ENCODE measurements around the gene ZXDC.

Gene ZXDC

DNA sequence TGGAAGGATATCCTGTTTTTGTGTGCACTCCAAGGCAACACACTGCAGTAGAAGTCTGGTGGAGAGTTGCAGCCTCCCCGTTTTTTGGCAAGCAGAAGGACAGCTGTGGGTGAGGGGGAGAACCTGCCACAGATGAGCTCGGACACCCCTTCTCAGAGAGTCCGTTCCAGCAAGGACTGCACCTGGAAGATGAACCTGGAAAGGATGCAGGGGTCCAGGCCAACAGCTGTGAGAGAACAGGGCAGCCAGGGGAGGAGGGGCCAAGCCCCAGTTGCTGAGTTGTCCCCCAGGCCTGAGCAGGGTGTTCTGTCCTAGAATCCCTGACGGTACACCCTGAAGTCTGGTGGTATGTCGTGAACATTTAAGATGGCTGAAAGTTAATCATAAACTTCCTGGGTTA is 30.2 kb downstream of the ZXDC start:
- H3K27me3 ChIP-seq (ENCODE audit: control insufficient read depth, low read length) = no peaks in the 10 kb centered on the region
- no peak for TF ChIP-seq EZH2phosphoT487 (IDR thresholded peaks at IDR 0.05; ENCODE audit: borderline replicate concordance, low read length)
- TF ChIP-seq, protein P1, sequence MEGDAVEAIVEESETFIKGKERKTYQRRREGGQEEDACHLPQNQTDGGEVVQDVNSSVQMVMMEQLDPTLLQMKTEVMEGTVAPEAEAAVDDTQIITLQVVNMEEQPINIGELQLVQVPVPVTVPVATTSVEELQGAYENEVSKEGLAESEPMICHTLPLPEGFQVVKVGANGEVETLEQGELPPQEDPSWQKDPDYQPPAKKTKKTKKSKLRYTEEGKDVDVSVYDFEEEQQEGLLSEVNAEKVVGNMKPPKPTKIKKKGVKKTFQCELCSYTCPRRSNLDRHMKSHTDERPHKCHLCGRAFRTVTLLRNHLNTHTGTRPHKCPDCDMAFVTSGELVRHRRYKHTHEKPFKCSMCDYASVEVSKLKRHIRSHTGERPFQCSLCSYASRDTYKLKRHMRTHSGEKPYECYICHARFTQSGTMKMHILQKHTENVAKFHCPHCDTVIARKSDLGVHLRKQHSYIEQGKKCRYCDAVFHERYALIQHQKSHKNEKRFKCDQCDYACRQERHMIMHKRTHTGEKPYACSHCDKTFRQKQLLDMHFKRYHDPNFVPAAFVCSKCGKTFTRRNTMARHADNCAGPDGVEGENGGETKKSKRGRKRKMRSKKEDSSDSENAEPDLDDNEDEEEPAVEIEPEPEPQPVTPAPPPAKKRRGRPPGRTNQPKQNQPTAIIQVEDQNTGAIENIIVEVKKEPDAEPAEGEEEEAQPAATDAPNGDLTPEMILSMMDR (IDR thresholded peaks at IDR 0.05; ENCODE audit: low read depth, low read length, poor library complexity, severe bottlenecking) = no peak
- H3K4me2 ChIP-seq (ENCODE audit: low read length) = no peak overlapping the region
- no peaks in the 10 kb centered on the region for H3K4me1 ChIP-seq (ENCODE audit: control insufficient read depth, low read length)
- no peaks in the 10 kb centered on the region for H4K20me1 ChIP-seq (ENCODE audit: control insufficient read depth, insufficient read depth, low read depth, low read length)
- H3F3A ChIP-seq (ENCODE audit: control insufficient read depth, insufficient read depth) = no peaks in the 10 kb centered on the region
- no peak overlapping the region for H3K27ac ChIP-seq (ENCODE audit: low read depth, low read length)
- no peaks in the 10 kb centered on the region for H3K79me2 ChIP-seq (ENCODE audit: control insufficient read depth, low read length)
- no peak overlapping the region for H3K4me3 ChIP-seq (ENCODE audit: low read length)
- H3K9me3 ChIP-seq (ENCODE audit: control insufficient read depth, insufficient read depth, low read length) = no peaks in the 10 kb centered on the region
- peaks cover 2% of the 10 kb centered on the region; the same call in 1 of the 2 replicates for H3K36me3 ChIP-seq (ENCODE audit: control insufficient read depth, low read length)
- H3K9me2 ChIP-seq (replicated peaks; ENCODE audit: control insufficient read depth, low read length) = no peaks in the 10 kb centered on the region

DNA sequence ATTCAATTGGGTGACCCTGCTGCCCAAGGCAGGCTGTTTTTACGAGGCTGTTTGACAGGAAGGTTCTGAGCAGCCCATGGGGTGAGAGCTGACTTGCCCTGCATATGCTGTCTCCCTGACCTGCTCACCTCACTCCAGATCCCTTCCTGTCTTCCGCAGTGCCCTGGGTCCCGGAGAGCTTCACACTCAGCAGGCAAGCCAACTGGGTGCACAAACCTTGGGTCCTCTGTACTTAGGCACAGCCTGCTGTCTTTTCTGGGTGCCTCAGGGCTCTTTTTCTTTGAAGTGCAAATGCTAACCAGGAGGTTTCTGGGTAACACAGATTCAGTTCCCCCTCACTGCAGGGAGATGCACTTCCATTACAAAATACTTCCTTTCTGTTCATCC is 32.8 kb downstream of the ZXDC start:
- H4K20me1 ChIP-seq (ENCODE audit: control insufficient read depth, insufficient read depth, low read depth, low read length) = no peaks in the 10 kb centered on the region; the same call in 1 of the 2 replicates
- no peaks in the 10 kb centered on the region for H3K4me1 ChIP-seq (ENCODE audit: control insufficient read depth, low read length)
- no peaks in the 10 kb centered on the region for H3K9me2 ChIP-seq (replicated peaks; ENCODE audit: control insufficient read depth, low read length)
- no peak overlapping the region for H3K27ac ChIP-seq (ENCODE audit: low read depth, low read length)
- peaks cover 2% of the 10 kb centered on the region; the same call in 1 of the 2 replicates for H3K36me3 ChIP-seq (ENCODE audit: control insufficient read depth, low read length)
- no peak overlapping the region for H3K4me2 ChIP-seq (ENCODE audit: low read length)
- no peak overlapping the region for H3K4me3 ChIP-seq (ENCODE audit: low read length)
- H3F3A ChIP-seq (ENCODE audit: control insufficient read depth, insufficient read depth) = no peaks in the 10 kb centered on the region
- TF ChIP-seq, protein P1 (IDR thresholded peaks at IDR 0.05; ENCODE audit: low read depth, low read length, poor library complexity, severe bottlenecking) = no peak
- no peak for TF ChIP-seq EZH2phosphoT487 (IDR thresholded peaks at IDR 0.05; ENCODE audit: borderline replicate concordance, low read length)
- H3K27me3 ChIP-seq (ENCODE audit: control insufficient read depth, low read length) = no peaks in the 10 kb centered on the region
- H3K79me2 ChIP-seq (ENCODE audit: control insufficient read depth, low read length) = no peaks in the 10 kb centered on the region
- no peaks in the 10 kb centered on the region for H3K9me3 ChIP-seq (ENCODE audit: control insufficient read depth, insufficient read depth, low read length)

DNA sequence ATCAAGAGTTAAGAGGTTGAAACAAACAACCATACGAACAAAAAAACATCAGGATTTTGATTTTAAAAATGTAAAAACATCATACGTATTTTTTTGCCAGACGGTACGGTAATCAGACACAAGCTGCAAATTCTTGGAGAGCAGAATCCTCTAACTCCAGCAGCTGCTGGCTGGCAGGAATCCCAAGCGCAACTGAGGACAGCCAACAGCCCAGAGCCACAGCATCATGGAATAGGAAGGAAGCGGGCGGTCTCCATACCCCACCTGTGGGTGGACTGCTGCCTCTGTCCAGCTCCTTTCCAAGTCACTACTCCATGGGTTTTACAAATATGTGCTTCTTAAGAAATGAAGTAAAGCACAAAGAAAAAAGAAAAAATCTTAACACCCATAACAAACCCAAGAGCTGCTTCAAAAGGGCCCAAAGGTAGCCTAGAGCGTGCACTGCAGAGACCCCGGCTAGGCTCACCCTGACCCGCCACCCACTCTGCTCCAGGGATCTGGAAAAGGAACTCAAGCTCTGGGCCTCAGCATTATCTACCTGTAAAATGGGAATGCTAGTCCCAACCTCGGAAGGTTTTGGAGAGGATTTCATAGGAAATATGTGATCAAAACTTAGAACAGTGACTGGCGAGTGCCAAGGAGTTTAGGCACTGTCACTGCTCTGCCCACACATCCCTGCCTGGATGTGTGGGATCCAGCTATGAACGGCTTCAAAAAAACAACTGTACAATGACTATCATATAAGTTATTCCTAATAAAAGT is 33.4 kb downstream of the ZXDC start:
- TF ChIP-seq, protein P1 (IDR thresholded peaks at IDR 0.05; ENCODE audit: low read depth, low read length, poor library complexity, severe bottlenecking) = no peak
- Histone ChIP-seq H3K9me3 (ENCODE audit: control insufficient read depth, insufficient read depth, low read length) (no peaks in the 10 kb centered on the region), H3K79me2 (ENCODE audit: control insufficient read depth, low read length) (no peaks in the 10 kb centered on the region), H3K4me2 (ENCODE audit: low read length) (no peak overlapping the region), H3K4me1 (ENCODE audit: control insufficient read depth, low read length) (no peaks in the 10 kb centered on the region), H3K27ac (ENCODE audit: low read depth, low read length) (no peak overlapping the region), H3K27me3 (ENCODE audit: control insufficient read depth, low read length) (no peaks in the 10 kb centered on the region), H3F3A (ENCODE audit: control insufficient read depth, insufficient read depth) (no peaks in the 10 kb centered on the region), H3K4me3 (ENCODE audit: low read length) (no peak overlapping the region), H4K20me1 (ENCODE audit: control insufficient read depth, insufficient read depth, low read depth, low read length) (no peaks in the 10 kb centered on the region; the same call in 1 of the 2 replicates), H3K9me2 (replicated peaks; ENCODE audit: control insufficient read depth, low read length) (no peaks in the 10 kb centered on the region), H3K36me3 (ENCODE audit: control insufficient read depth, low read length) (peaks cover 2% of the 10 kb centered on the region; the same call in 1 of the 2 replicates)

Data from DOHH2 (cell line).